Right lobe of liver (tissue), 6 donors: ENCODE data around the gene ADAMTS19. TPM values are rescaled to one million over a fixed set of nuclear protein-coding genes. Genes with fewer than 3 reads are reported as not detected.
"Not testable (repeated sequence)": the region's sequence is repeated elsewhere in the genome, so short reads cannot be mapped to it uniquely, and the experiment has no call there.

ENCODE experiments used
- ATAC-seq, 4 donors: fragments of 200-7000 bp; cut with Tn5 transposase; one replicate each; pipeline ENCODE4 v1.9.1; 2020; ENCODE audit warnings: mild to moderate bottlenecking in 4 of 4, moderate library complexity in 4 of 4
- DNase-seq, 3 donors: peaks; one replicate each; pipeline ENCODE4 v3.0.0-alpha.2; 2020
- H3K27ac ChIP-seq, 3 donors: fragments of 200-600 bp; one replicate each; pipeline ENCODE4 v1.8.0; 2022
- H3K27me3 ChIP-seq, 2 donors: fragments of 200-600 bp; one replicate each; pipeline ENCODE4 v1.8.0; 2022
- H3K36me3 ChIP-seq, 4 donors: fragments of 200-600 bp; sonication (generic) in 1 of 4; one replicate each; pipeline versions ENCODE4 v1.5.1 to v1.8.0; 2017 to 2022; ENCODE audit warnings: control low read depth in 1 of 4
- H3K4me1 ChIP-seq, 4 donors: fragments of 200-600 bp; sonication (generic) in 1 of 4; one replicate each; pipeline versions ENCODE4 v1.5.1 to v1.8.0; 2017 to 2022; ENCODE audit warnings: control low read depth in 1 of 4
- H3K4me3 ChIP-seq, 3 donors: fragments of 200-600 bp; one replicate each; pipeline ENCODE4 v1.8.0; 2022
- H3K9me3 ChIP-seq, 4 donors: fragments of 200-600 bp; sonication (generic) in 1 of 4; one replicate each; pipeline versions ENCODE4 v1.5.1 to v1.8.0; 2017 to 2022; ENCODE audit warnings: control low read depth in 1 of 4
- POLR2A ChIP-seq: fragments of 450-650 bp; IDR thresholded peaks from one replicate; pipeline ENCODE4 v1.6.1; 2017; ENCODE audit warnings: antibody characterized with exemption, mild to moderate bottlenecking
- WGBS: methylation state at CpG from one replicate; pipeline ENCODE4 v1.1.6; 2018; ENCODE audit warnings: low coverage, low lambda C conversion rate; ENCODE audit not compliant: insufficient coverage; ENCODE audit errors: missing lambda C conversion rate; 5-methylcytosine and 5-hydroxymethylcytosine counted together
- intact Hi-C, 2 donors: fragments of 100-400 bp; cut with DNase I; formaldehyde crosslinking; loops; one replicate each; pipeline versions ENCODE4 v1.11.2 to v1.14.1; 2022
- total RNA-seq, 6 experiments: library from RNA; depleted of rRNA in 2 of 6; stranded (reverse); fragments of >200 nt in 2 of 6; fragmentation: NEBNext Ultra II Directional in 3 of 6; extraction: Animal tissue kit (Norgen Biotek cat#: 25700) in 3 of 6; gene quantifications; one replicate each; pipeline versions ENCODE4 v1.1.0 to v1.2.4, GENCODE V29; 2016 to 2023
- TF ChIP-seq, protein P1 (sequence below), 4 donors: fragments of 200-600 bp in 3 of 4; fragments of 450-650 bp in 1 of 4; IDR thresholded peaks; one replicate each; pipeline versions ENCODE4 v1.5.1 to v1.8.0; 2016 to 2022; ENCODE audit warnings: antibody characterized with exemption in 4 of 4, mild to moderate bottlenecking in 2 of 4
- donor health status: DM: no; HTN: yes; CAD: no.
- donor health status: DM: no; HTN: no; CAD: no.
- donor health status: DM: no; HTN: no; CAD: no.
- donor health status: DM: no; HTN: yes; CAD: no.
- donor health status: DM: no; HTN: yes; CAD: no.

ADAMTS19 gene
- total RNA-seq, 6 experiments from 2014 or later = not detected

DNA sequence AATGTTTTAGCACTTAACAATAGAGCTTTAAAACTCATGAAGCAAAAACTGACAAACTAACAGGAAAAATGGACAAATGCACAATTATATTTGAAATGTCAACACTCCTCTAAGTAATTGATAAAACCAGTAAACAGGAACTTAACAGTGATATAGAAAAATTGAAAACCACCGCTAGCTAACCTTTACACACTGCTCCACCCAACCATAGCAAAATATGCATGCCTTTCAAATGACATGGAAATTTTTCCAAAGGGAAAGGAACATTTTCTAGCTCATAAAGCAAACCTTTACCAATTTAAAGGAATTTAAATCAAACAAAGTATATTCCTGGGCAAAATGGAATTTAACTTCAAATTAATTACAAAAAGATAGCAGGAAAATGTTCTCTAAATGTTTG, 109.2 kb downstream of the ADAMTS19 start:
- no peak overlapping the region for H3K27ac ChIP-seq
- H3K4me1 ChIP-seq = no peaks in the 10 kb centered on the region
- WGBS = 63% methylated on average over 1 of the region's 1 CpG
- H3K9me3 ChIP-seq = no peaks in the 10 kb centered on the region
- H3K27me3 ChIP-seq = no peaks in the 10 kb centered on the region
- DNase-seq (no peak), ATAC-seq (no peak)
- intact Hi-C loops = no loop called here
- no peaks in the 10 kb centered on the region for H3K36me3 ChIP-seq
- H3K4me3 ChIP-seq = no peak overlapping the region
- TF ChIP-seq, protein P1, sequence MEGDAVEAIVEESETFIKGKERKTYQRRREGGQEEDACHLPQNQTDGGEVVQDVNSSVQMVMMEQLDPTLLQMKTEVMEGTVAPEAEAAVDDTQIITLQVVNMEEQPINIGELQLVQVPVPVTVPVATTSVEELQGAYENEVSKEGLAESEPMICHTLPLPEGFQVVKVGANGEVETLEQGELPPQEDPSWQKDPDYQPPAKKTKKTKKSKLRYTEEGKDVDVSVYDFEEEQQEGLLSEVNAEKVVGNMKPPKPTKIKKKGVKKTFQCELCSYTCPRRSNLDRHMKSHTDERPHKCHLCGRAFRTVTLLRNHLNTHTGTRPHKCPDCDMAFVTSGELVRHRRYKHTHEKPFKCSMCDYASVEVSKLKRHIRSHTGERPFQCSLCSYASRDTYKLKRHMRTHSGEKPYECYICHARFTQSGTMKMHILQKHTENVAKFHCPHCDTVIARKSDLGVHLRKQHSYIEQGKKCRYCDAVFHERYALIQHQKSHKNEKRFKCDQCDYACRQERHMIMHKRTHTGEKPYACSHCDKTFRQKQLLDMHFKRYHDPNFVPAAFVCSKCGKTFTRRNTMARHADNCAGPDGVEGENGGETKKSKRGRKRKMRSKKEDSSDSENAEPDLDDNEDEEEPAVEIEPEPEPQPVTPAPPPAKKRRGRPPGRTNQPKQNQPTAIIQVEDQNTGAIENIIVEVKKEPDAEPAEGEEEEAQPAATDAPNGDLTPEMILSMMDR (IDR thresholded peaks at IDR 0.05) = no peak
- no peak for TF ChIP-seq POLR2A

DNA sequence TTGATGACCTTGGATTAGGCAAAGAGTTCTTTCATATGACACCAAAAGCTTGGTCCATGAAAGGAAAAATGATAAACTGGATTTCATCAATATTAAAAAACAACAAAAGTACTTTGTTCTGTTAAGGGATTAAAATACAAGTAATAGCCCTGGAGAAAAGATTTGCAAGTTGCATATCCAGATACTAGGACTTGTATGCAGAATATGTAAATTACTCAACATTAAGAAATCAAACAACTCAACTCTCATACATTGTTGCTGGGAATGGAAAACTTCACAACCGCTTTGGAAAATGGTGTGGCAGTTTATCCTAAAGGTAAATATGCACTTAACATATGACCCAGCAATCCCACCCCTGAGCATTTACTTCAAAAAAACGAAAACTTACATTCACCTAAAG, 112.0 kb downstream of the ADAMTS19 start:
- no peak for TF ChIP-seq POLR2A
- TF ChIP-seq, protein P1 (IDR thresholded peaks at IDR 0.05) = no peak
- DNase-seq (no peak), ATAC-seq (no peak)
- Histone ChIP-seq H3K9me3 (no peaks in the 10 kb centered on the region), H3K4me1 (no peaks in the 10 kb centered on the region), H3K27me3 (no peaks in the 10 kb centered on the region), H3K27ac (no peak overlapping the region), H3K4me3 (no peak overlapping the region), H3K36me3 (no peaks in the 10 kb centered on the region)
- 35% methylated on average over 2 of the region's 2 CpGs for WGBS
- intact Hi-C loops = no loop called here

DNA sequence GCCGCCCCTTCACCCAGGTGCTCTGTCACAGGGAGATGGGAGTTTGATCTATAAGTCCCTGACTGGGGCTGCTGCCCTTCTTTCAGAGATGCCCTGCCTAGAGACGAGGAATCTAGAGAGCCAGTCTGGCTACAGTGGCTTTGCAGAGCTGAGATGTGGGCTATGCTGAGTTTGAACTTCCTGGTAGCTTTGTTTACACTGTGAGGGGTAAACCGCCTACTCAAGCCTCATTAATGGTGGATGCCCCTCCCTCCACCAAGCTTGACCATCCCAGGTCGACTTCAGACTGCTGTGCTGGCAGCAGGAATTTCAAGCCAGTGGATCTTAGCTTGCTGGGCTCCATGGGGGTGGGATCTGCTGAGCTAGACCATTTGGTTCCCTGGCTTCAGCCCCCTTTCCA, 124.4 kb downstream of the ADAMTS19 start:
- H3K4me1 ChIP-seq, H3K9me3 ChIP-seq, H3K27me3 ChIP-seq, H3K27ac ChIP-seq, intact Hi-C loops, H3K36me3 ChIP-seq, DNase-seq, ATAC-seq, H3K4me3 ChIP-seq: not testable (repeated sequence)
- WGBS = 11% methylated on average over 1 of the region's 4 CpGs

DNA sequence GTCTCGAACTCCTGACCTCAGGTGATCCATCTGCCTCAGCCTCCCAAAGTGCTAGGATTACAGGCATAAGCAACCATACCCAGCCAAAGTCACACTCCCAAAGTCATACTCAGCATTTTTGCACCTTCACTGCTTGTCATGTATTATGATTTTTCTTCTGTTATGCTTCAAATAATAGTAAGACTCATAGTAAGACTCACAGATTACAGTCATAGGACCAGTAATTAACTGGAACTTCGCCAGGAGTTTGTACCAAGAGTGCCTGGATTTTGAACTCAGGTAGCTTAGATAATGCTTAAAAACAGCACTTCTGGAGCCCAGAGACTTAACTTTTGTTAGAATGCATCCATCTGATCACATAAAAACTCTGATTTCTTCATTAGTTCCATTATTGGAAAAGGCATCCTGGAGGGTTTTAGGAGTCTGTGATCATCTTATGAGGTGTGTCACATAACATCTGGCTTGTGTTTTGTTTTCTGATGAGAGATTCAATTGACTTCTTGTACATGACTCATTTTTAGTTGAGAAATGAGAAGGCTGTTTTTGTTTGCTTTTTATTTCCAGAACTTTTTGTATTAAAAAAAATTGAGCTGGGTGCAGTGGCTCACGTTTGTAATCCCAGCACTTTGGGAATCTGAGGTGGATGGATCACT, 131.5 kb downstream of the ADAMTS19 start:
- H3K4me3 ChIP-seq = no peak overlapping the region
- TF ChIP-seq POLR2A = no peak
- TF ChIP-seq, protein P1 (IDR thresholded peaks at IDR 0.05) = no peak
- H3K9me3 ChIP-seq = no peaks in the 10 kb centered on the region
- DNase-seq = no peak
- no peak overlapping the region for H3K27ac ChIP-seq
- H3K27me3 ChIP-seq = no peaks in the 10 kb centered on the region
- WGBS = 26% methylated on average over 3 of the region's 3 CpGs
- H3K4me1 ChIP-seq = no peaks in the 10 kb centered on the region
- intact Hi-C loops = no loop called here
- no peaks in the 10 kb centered on the region for H3K36me3 ChIP-seq
- ATAC-seq = no peak

DNA sequence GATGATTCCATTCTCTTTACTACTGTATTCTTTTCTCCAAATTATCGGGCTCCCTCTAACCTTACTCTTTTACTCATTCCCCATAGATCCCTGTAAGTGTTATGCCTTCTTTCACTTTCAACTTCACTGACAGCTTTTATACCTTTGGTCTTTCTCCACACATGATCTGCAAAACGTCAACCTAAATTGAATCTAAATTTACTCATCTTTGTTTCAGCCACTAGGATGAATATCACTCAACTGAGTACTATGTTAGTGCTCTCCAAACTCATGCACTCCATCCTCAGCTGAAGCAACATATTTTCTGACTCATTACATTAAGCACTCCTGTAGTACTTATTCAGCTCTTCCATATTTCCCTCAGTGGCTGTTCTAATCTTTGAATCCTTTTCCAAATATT, 133.4 kb downstream of the ADAMTS19 start:
- TF ChIP-seq, protein P1 (IDR thresholded peaks at IDR 0.05) = no peak
- TF ChIP-seq POLR2A = no peak
- Histone ChIP-seq H3K4me1 (no peaks in the 10 kb centered on the region), H3K27me3 (no peaks in the 10 kb centered on the region), H3K36me3 (no peaks in the 10 kb centered on the region), H3K27ac (no peak overlapping the region), H3K4me3 (no peak overlapping the region), H3K9me3 (no peaks in the 10 kb centered on the region)
- intact Hi-C loops = no loop called here
- ATAC-seq (no peak), DNase-seq (no peak)
- WGBS = 49% methylated on average over 2 of the region's 2 CpGs
